Mononuclear cell (primary cell): Measurements from ENCODE around the gene CDC42EP1. TPM values are rescaled to one million over a fixed set of nuclear protein-coding genes. Genes with fewer than 3 reads are reported as not detected.
"Not testable (repeated sequence)": the region's sequence is repeated elsewhere in the genome, so short reads cannot be mapped to it uniquely, and the experiment has no call there.

ENCODE experiments used
- H3K27me3 ChIP-seq: 2 replicates; pipeline ENCODE4 v1.6.0; 2011; ENCODE audit warnings: low read length, control low read depth; ENCODE audit not compliant: insufficient read depth
- H3K4me1 ChIP-seq: 2 replicates; pipeline ENCODE4 v1.5.1; 2011; ENCODE audit warnings: mild to moderate bottlenecking, low read length, control low read depth; ENCODE audit not compliant: insufficient read depth
- H3K4me3 ChIP-seq: 2 replicates; pipeline ENCODE4 v1.5.1; 2011; ENCODE audit warnings: mild to moderate bottlenecking, low read length, moderate library complexity
- H3K9me3 ChIP-seq: 2 replicates; pipeline ENCODE4 v1.5.1; 2011; ENCODE audit warnings: low read depth, mild to moderate bottlenecking, control low read depth, low read length
- total RNA-seq: library from RNA; depleted of rRNA; stranded (reverse); fragments of >200 nt; gene quantifications from one replicate; pipeline ENCODE4 v1.2.3, GENCODE V29; 2012

CDC42EP1 gene
- total RNA-seq, 1 donor: 0.42 TPM

DNA sequence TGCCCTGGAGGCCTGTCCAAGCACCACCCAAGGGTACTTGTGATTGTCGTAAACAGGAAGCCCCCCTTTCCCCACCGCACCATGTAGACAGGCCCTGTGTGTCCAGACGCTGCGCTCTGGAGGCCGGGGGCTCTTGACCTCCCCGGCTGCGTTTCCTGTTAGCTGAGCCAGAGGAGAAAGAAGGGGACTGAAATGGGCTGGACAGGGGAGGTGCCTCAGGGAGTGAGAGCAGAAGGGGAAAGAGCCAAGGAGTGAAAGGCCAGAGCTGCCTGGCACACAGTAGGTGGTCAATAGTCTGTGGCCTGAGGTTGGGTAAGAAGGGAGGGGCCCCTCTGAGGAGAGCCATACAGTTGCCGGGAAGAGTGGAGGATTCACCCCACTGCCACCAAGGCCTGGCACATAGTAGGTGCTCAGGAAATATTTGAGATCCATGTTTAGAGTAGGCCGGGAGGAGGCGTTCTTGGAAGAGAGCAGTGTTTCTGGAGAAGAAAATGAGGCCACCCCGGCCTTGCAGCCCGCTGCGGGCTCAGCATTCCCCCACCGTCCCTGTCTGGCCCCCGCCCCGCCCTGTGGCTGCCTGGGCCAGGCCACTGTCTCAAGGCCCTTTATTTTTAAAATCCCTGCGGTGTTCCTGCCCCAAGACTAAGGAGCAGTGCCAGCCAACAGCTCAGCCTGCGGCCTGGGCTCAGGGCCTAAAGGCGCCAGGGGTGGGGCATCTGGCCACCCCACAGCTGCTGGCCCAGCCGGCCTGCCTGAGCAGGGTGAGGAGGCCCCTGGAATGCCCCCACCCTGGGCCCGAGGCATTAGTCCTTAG, 13.6 kb upstream of the CDC42EP1 start:
- Histone ChIP-seq H3K4me1 (peaks cover 22% of the 10 kb centered on the region), H3K27me3 (no peaks in the 10 kb centered on the region), H3K4me3 (no peak overlapping the region), H3K9me3 (no peaks in the 10 kb centered on the region)

- H3K27me3 ChIP-seq: no peaks in the 10 kb centered on the region
- no peaks in the 10 kb centered on the region for H3K9me3 ChIP-seq
- peaks cover 16% of the 10 kb centered on the region for H3K4me1 ChIP-seq
- no peak overlapping the region for H3K4me3 ChIP-seq
These were observed 13.0 kb upstream of the CDC42EP1 start for GRCh38 chr22:37547251-37547741.

DNA sequence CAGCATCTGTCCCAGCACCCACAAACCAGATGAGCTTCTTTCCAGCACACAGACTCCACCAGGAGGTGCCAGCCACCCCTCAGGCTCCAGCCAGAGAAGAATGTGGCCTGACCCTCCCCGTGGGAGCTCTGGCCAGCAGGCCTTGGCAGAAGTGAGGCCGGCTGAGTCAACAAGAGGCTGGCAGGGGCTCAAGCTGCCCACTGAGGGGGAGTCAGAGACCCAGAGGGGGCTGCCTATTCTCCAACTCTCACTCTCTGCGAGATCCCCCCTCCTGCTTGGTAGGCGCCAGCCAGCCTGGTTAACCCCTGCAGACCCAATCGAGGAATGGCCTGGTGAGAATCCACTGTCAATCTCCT, 10.6 kb upstream of the CDC42EP1 start:
- Histone ChIP-seq H3K4me3 (no peak overlapping the region), H3K9me3 (no peaks in the 10 kb centered on the region), H3K4me1 (peaks cover 15% of the 10 kb centered on the region), H3K27me3 (no peaks in the 10 kb centered on the region)

- not testable (repeated sequence) for H3K4me3 ChIP-seq, H3K4me1 ChIP-seq, H3K9me3 ChIP-seq, H3K27me3 ChIP-seq
These were observed 9.4 kb upstream of the CDC42EP1 start for GRCh38 chr22:37550921-37551320.

DNA sequence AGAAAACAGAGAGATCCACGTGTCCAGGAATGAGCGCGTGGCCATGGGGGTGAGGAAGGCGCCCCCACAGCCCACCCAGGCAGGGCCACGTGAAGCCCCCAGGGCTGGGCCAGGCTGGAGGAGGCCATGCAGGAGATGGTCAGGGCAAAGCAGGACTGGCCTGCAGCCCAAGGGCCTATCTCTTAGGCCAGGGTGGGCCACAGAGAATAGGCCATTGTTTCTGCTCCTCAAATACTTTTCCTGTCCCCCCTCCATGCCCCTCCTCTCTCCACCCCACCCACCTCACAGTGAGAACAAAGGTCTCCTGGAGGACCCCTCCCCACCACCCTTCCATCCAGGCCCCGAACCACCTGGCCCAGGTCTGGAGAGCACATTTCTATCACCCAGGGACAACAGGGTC, 8.3 kb upstream of the CDC42EP1 start:
- H3K27me3 ChIP-seq: peaks cover 9% of the 10 kb centered on the region
- no peak overlapping the region for H3K4me3 ChIP-seq
- H3K4me1 ChIP-seq: no peaks in the 10 kb centered on the region
- H3K9me3 ChIP-seq: no peaks in the 10 kb centered on the region

DNA sequence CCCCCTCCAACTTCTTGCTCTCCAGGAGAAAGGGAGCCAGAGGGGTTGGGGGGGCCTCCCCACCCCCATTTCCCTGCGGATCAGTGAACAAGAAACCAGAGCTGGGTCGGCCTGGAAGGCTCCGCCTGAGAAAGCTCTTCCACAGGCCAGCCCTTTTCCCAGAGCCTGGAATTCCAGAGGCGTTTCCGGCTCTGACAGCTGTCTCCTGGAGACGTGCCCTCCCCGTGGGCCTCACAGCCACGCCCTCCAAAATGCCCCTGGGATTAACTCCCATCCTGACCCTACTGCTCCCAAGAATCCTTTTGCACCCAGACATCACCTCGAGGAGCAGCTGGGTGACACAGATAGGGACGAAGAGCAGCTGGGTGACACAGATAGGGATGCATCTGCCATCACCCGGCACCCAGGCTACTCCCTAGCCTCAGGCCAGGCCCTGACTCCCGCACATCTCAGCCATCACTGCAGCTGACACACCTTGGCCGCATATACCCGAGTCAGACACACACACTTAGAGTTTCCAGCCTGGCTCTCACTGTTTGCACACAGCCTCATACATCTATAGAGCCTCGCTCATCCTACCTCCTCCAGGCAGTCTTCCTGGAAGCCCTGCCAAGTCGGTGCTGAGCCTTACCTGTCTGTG, 7.6 kb upstream of the CDC42EP1 start:
- H3K9me3 ChIP-seq: no peaks in the 10 kb centered on the region
- H3K4me1 ChIP-seq: no peaks in the 10 kb centered on the region
- peaks cover 9% of the 10 kb centered on the region for H3K27me3 ChIP-seq
- H3K4me3 ChIP-seq: no peak overlapping the region

GRCh38 chr22:37553725-37554124, 6.6 kb upstream of the CDC42EP1 start:
- Histone ChIP-seq H3K4me3 (no peak overlapping the region), H3K9me3 (no peaks in the 10 kb centered on the region), H3K27me3 (peaks cover 9% of the 10 kb centered on the region), H3K4me1 (no peaks in the 10 kb centered on the region)

DNA sequence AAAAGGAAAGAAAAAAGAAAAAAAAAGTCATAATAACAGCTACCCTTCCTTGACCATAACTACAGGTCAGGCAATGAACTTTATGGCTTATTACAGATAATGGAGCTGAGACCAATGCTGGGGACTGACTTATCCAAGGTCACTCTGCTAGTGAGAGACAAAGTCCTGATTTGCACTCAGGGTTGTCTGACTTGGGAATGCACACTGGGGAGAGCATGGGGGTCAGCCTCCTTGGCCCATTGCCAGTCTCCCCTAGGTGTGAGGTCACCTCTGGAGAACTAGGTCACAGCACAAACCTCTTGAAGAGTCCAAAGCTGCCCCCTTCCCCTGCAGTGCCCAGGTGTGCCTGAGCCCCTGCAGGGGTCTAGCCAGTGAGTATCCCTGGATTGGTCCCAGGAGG, 5.3 kb upstream of the CDC42EP1 start:
- peaks cover 13% of the 10 kb centered on the region for H3K27me3 ChIP-seq
- H3K4me1 ChIP-seq: no peaks in the 10 kb centered on the region
- H3K4me3 ChIP-seq: no peak overlapping the region
- H3K9me3 ChIP-seq: no peaks in the 10 kb centered on the region

DNA sequence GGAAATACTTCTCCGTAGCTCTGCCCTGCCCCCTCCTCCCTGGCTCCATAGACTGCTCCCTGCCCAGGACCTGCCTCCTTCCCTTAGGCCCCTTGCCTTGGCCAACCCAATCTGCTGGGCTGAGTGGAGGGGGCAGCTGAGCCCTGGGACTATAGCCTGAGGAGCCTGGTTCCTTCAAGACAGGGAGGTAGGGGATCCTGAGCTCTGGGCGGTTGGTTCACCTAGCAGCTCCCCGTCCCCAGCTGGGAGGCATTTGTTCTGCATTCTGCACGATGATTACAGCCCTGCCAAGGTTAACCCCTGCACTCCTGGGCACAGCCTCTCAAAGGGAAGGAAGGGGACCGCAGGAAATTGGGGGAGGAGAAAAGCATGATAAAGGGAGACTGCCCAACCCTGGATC, 3.6 kb upstream of the CDC42EP1 start:
- Histone ChIP-seq H3K4me3 (no peak overlapping the region), H3K27me3 (peaks cover 21% of the 10 kb centered on the region), H3K4me1 (peaks cover 12% of the 10 kb centered on the region), H3K9me3 (no peaks in the 10 kb centered on the region)

- H3K4me3 ChIP-seq: no peak overlapping the region
- H3K4me1 ChIP-seq: peaks cover 18% of the 10 kb centered on the region
- H3K27me3 ChIP-seq: peaks cover 29% of the 10 kb centered on the region
- H3K9me3 ChIP-seq: no peaks in the 10 kb centered on the region
These were observed 2.8 kb upstream of the CDC42EP1 start for GRCh38 chr22:37557321-37558001.

GRCh38 chr22:37558815-37559214, 1.5 kb upstream of the CDC42EP1 start:
- H3K27me3 ChIP-seq: peaks cover 32% of the 10 kb centered on the region
- peaks cover 18% of the 10 kb centered on the region for H3K4me1 ChIP-seq
- no peaks in the 10 kb centered on the region for H3K9me3 ChIP-seq
- H3K4me3 ChIP-seq: no peak overlapping the region

DNA sequence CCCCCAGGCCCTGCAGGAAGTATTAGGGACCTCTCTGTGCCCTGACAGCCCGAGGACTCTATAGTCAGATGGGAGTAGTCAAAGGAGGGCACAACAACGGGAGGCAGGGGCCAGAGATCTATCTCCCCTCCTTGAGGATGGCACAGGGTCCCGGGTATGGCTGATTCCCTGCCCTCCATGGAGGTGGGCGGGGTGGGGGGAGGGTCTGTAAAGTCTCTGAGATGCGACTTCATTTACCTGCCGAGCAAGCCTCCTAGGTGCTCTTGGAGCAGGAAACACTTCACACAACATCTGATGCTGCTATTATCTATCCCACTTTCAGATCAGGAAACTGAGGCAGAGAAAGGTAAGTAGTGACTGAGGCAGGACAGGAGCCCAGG, 769 bp upstream of the CDC42EP1 start:
- no peaks in the 10 kb centered on the region for H3K9me3 ChIP-seq
- H3K4me1 ChIP-seq: peaks cover 18% of the 10 kb centered on the region
- H3K27me3 ChIP-seq: peaks cover 32% of the 10 kb centered on the region
- no peak overlapping the region for H3K4me3 ChIP-seq

GRCh38 chr22:37560608-37561211, 430 bp downstream of the CDC42EP1 start:
- Histone ChIP-seq H3K27me3 (peaks cover 28% of the 10 kb centered on the region), H3K4me3 (peak overlapping the region; percentile 30), H3K4me1 (peaks cover 22% of the 10 kb centered on the region)

GRCh38 chr22:37561212-37562048, 1.1 kb downstream of the CDC42EP1 start:
- Histone ChIP-seq H3K4me3 (peak overlapping the region; percentile 30), H3K4me1 (peaks cover 30% of the 10 kb centered on the region)

More at GRCh38 chr22:37560608-37561211, 430 bp downstream of the CDC42EP1 start:
- H3K9me3 ChIP-seq: no peaks in the 10 kb centered on the region

More at GRCh38 chr22:37561212-37562048, 1.1 kb downstream of the CDC42EP1 start:
- Histone ChIP-seq H3K9me3 (no peaks in the 10 kb centered on the region), H3K27me3 (peaks cover 28% of the 10 kb centered on the region)
